Mesodermal cell (in vitro differentiated cells): ENCODE measurements around the gene AP1G2.
"Not testable (repeated sequence)": the region's sequence is repeated elsewhere in the genome, so short reads cannot be mapped to it uniquely, and the experiment has no call there.

Experiments
- H3K27ac ChIP-seq: 2 replicates; pipeline ENCODE4 v1.7.0; 2013; ENCODE audit warnings: mild to moderate bottlenecking, low read depth, low read length, moderate library complexity; ENCODE audit not compliant: severe bottlenecking
- H3K36me3 ChIP-seq: 2 replicates; pipeline ENCODE4 v1.7.1; 2013; ENCODE audit warnings: mild to moderate bottlenecking, low read length, moderate library complexity; ENCODE audit not compliant: control insufficient read depth, insufficient read depth
- H3K4me1 ChIP-seq: one replicate; pipeline ENCODE4 v1.7.1; 2013; ENCODE audit warnings: mild to moderate bottlenecking, low read length; ENCODE audit not compliant: insufficient read depth, control insufficient read depth, poor library complexity, severe bottlenecking
- H3K4me3 ChIP-seq: 2 replicates; pipeline ENCODE4 v1.7.0; 2013; ENCODE audit warnings: low read length, control low read depth, mild to moderate bottlenecking; ENCODE audit not compliant: insufficient read depth, poor library complexity, severe bottlenecking; ENCODE audit errors: extremely low read depth
- H3K9me3 ChIP-seq: 2 replicates; pipeline ENCODE4 v1.7.1; 2013; ENCODE audit warnings: mild to moderate bottlenecking, low read length, moderate library complexity; ENCODE audit not compliant: control insufficient read depth
- WGBS, 2 experiments: methylation state at CpG; one replicate each; pipeline ENCODE4 v1.1.5; 2013; ENCODE audit warnings: missing lambda C conversion rate in 2 of 2; ENCODE audit not compliant: insufficient coverage in 2 of 2; 5-methylcytosine and 5-hydroxymethylcytosine counted together

The AP1G2 gene

GRCh38 chr14:23544511-23545447 lies 22.8 kb downstream of the AP1G2 start:
- peaks cover 9% of the 10 kb centered on the region for H3K36me3 ChIP-seq
- H3K9me3 ChIP-seq, result no peaks in the 10 kb centered on the region
- H3K4me1 ChIP-seq, result peaks cover 41% of the 10 kb centered on the region
- peak overlapping the region; percentile 16 for H3K27ac ChIP-seq
- H3K4me3 ChIP-seq, result no peak overlapping the region
- 35 to 45% methylated on average over 23 to 25 of the region's 25 CpGs for WGBS, 2 experiments

GRCh38 chr14:23543403-23543802 lies 24.2 kb downstream of the AP1G2 start:
- peaks cover 9% of the 10 kb centered on the region for H3K36me3 ChIP-seq
- H3K9me3 ChIP-seq, result no peaks in the 10 kb centered on the region
- 86 to 95% methylated on average over 3 to 5 of the region's 5 CpGs for WGBS, 2 experiments
- peaks cover 38% of the 10 kb centered on the region for H3K4me1 ChIP-seq
- H3K27ac ChIP-seq, result no peak overlapping the region
- H3K4me3 ChIP-seq, result no peak overlapping the region

GRCh38 chr14:23542261-23542660 lies 25.3 kb downstream of the AP1G2 start:
- peaks cover 9% of the 10 kb centered on the region for H3K36me3 ChIP-seq
- 90 to 91% methylated on average over 5 of the region's 5 CpGs for WGBS, 2 experiments
- H3K4me1 ChIP-seq, result peaks cover 36% of the 10 kb centered on the region
- no peaks in the 10 kb centered on the region for H3K9me3 ChIP-seq
- no peak overlapping the region for H3K27ac ChIP-seq
- no peak overlapping the region for H3K4me3 ChIP-seq

- Histone ChIP-seq H3K27ac (no peak overlapping the region), H3K9me3 (no peaks in the 10 kb centered on the region), H3K36me3 (peaks cover 16% of the 10 kb centered on the region), H3K4me1 (peaks cover 26% of the 10 kb centered on the region), H3K4me3 (no peak overlapping the region)
- 90 to 96% methylated on average over 2 to 3 of the region's 4 CpGs for WGBS, 2 experiments
These were observed 27.5 kb downstream of the AP1G2 start for GRCh38 chr14:23540141-23540469.

GRCh38 chr14:23539248-23540140 lies 28.1 kb downstream of the AP1G2 start:
- 33 to 49% methylated on average over 6 to 9 of the region's 10 CpGs for WGBS, 2 experiments
- H3K4me3 ChIP-seq, result no peak overlapping the region
- peak overlapping the region; percentile 67 for H3K27ac ChIP-seq
- peaks cover 23% of the 10 kb centered on the region for H3K4me1 ChIP-seq
- H3K9me3 ChIP-seq, result no peaks in the 10 kb centered on the region
- peaks cover 20% of the 10 kb centered on the region for H3K36me3 ChIP-seq

- Histone ChIP-seq H3K27ac (peak overlapping the region; percentile 67), H3K36me3 (peaks cover 27% of the 10 kb centered on the region), H3K4me3 (no peak overlapping the region), H3K9me3 (no peaks in the 10 kb centered on the region), H3K4me1 (peaks cover 23% of the 10 kb centered on the region)
- 14 to 16% methylated on average over 5 of the region's 7 CpGs for WGBS, 2 experiments
These were observed 28.8 kb downstream of the AP1G2 start for GRCh38 chr14:23538785-23539184.

GRCh38 chr14:23538050-23538718 lies 29.4 kb downstream of the AP1G2 start:
- Histone ChIP-seq H3K9me3 (no peaks in the 10 kb centered on the region), H3K4me1 (peaks cover 23% of the 10 kb centered on the region), H3K36me3 (peaks cover 29% of the 10 kb centered on the region), H3K27ac (peak overlapping the region; percentile 67), H3K4me3 (no peak overlapping the region)
- WGBS, 2 experiments, result 14 to 16% methylated on average over 5 to 6 of the region's 10 CpGs

GRCh38 chr14:23537351-23538049 lies 30.1 kb downstream of the AP1G2 start:
- H3K27ac ChIP-seq, result peak overlapping the region; percentile 36
- WGBS, 2 experiments, result 21 to 29% methylated on average over 8 to 10 of the region's 13 CpGs
- no peaks in the 10 kb centered on the region for H3K9me3 ChIP-seq
- H3K4me3 ChIP-seq, result no peak overlapping the region
- H3K36me3 ChIP-seq, result peaks cover 34% of the 10 kb centered on the region
- peaks cover 23% of the 10 kb centered on the region for H3K4me1 ChIP-seq

- Histone ChIP-seq H3K4me1 (peaks cover 23% of the 10 kb centered on the region), H3K36me3 (peaks cover 39% of the 10 kb centered on the region)
- H3K9me3 ChIP-seq, H3K27ac ChIP-seq, H3K4me3 ChIP-seq: not testable (repeated sequence)
- WGBS, 2 experiments, result 77 to 88% methylated on average over 5 of the region's 6 CpGs
These were observed 30.7 kb downstream of the AP1G2 start for GRCh38 chr14:23536906-23537305.

- Histone ChIP-seq H3K4me3 (no peak overlapping the region), H3K27ac (no peak overlapping the region), H3K4me1 (peaks cover 23% of the 10 kb centered on the region), H3K9me3 (no peaks in the 10 kb centered on the region), H3K36me3 (peaks cover 40% of the 10 kb centered on the region)
- 100% methylated on average over 1 of the region's 2 CpGs; no CpG with 5 or more reads in 1 of the 2 experiments for WGBS, 2 experiments
These were observed 31.1 kb downstream of the AP1G2 start for GRCh38 chr14:23536494-23536893.
